ENCODE measurements around the gene ACTRT2. TPM values are rescaled to one million over a fixed set of nuclear protein-coding genes. Genes with fewer than 3 reads are reported as not detected.

The ACTRT2 gene
- total RNA-seq, 1 donor from 2014 or later = not detected

GRCh38 chr1:2973601-2974593, 47.4 kb upstream of the ACTRT2 start:
- no peaks in the 10 kb centered on the region for H3K27me3 Mint-ChIP-seq (ENCODE audit: unreplicated experiment)
- no peak for DNase-seq

GRCh38 chr1:2974701-2975301, 46.5 kb upstream of the ACTRT2 start:
- H3K36me3 Mint-ChIP-seq (ENCODE audit: unreplicated experiment) = no peaks in the 10 kb centered on the region
- no peak for TF ChIP-seq CTCF (IDR thresholded peaks at IDR 0.05; ENCODE audit: partially characterized antibody, unreplicated experiment)
- no peaks in the 10 kb centered on the region for H3K9me3 Mint-ChIP-seq (ENCODE audit: unreplicated experiment)
- H3K4me3 Mint-ChIP-seq (ENCODE audit: unreplicated experiment) = no peak overlapping the region
- DNase-seq = no peak
- no peak overlapping the region for H3K27ac Mint-ChIP-seq (ENCODE audit: unreplicated experiment)
- H3K27me3 Mint-ChIP-seq (ENCODE audit: unreplicated experiment) = no peaks in the 10 kb centered on the region
- H3K4me1 Mint-ChIP-seq (ENCODE audit: low read depth, unreplicated experiment) = no peaks in the 10 kb centered on the region

More at GRCh38 chr1:2973601-2974593, 47.4 kb upstream of the ACTRT2 start:
- Mint-ChIP-seq H3K27ac (ENCODE audit: unreplicated experiment) (no peak overlapping the region), H3K36me3 (ENCODE audit: unreplicated experiment) (no peaks in the 10 kb centered on the region), H3K4me1 (ENCODE audit: low read depth, unreplicated experiment) (no peaks in the 10 kb centered on the region), H3K4me3 (ENCODE audit: unreplicated experiment) (no peak overlapping the region), H3K9me3 (ENCODE audit: unreplicated experiment) (no peaks in the 10 kb centered on the region)
- TF ChIP-seq CTCF (IDR thresholded peaks at IDR 0.05; ENCODE audit: partially characterized antibody, unreplicated experiment) = no peak

- Mint-ChIP-seq H3K4me3 (ENCODE audit: unreplicated experiment) (no peak overlapping the region), H3K27me3 (ENCODE audit: unreplicated experiment) (no peaks in the 10 kb centered on the region), H3K9me3 (ENCODE audit: unreplicated experiment) (no peaks in the 10 kb centered on the region), H3K4me1 (ENCODE audit: low read depth, unreplicated experiment) (peaks cover 6% of the 10 kb centered on the region), H3K36me3 (ENCODE audit: unreplicated experiment) (no peaks in the 10 kb centered on the region), H3K27ac (ENCODE audit: unreplicated experiment) (no peak overlapping the region)
- no peak for DNase-seq
- no peak for TF ChIP-seq CTCF (IDR thresholded peaks at IDR 0.05; ENCODE audit: partially characterized antibody, unreplicated experiment)
Measured at GRCh38 chr1:2975466-2976179, 45.6 kb upstream of the ACTRT2 start.

- no peak overlapping the region for H3K27ac Mint-ChIP-seq (ENCODE audit: unreplicated experiment)
- no peaks in the 10 kb centered on the region for H3K27me3 Mint-ChIP-seq (ENCODE audit: unreplicated experiment)
- H3K4me1 Mint-ChIP-seq (ENCODE audit: low read depth, unreplicated experiment) = peaks cover 6% of the 10 kb centered on the region
- no peaks in the 10 kb centered on the region for H3K9me3 Mint-ChIP-seq (ENCODE audit: unreplicated experiment)
- no peak overlapping the region for H3K4me3 Mint-ChIP-seq (ENCODE audit: unreplicated experiment)
- no peak for DNase-seq
- no peak for TF ChIP-seq CTCF (IDR thresholded peaks at IDR 0.05; ENCODE audit: partially characterized antibody, unreplicated experiment)
- no peaks in the 10 kb centered on the region for H3K36me3 Mint-ChIP-seq (ENCODE audit: unreplicated experiment)
Measured at GRCh38 chr1:2976180-2976562, 45.1 kb upstream of the ACTRT2 start.

Data from glutamatergic neuron (in vitro differentiated cells).